GM13976 (cell line): Measurements from ENCODE around the gene CRYZ.
A peak's percentile ranks its signal among the peaks of the same experiment; 100 is the strongest.

Experiments used
- DNase-seq: peaks from one replicate; pipeline ENCODE4 v3.0.0; 2012; ENCODE audit warnings: low spot score
- CTCF ChIP-seq: IDR thresholded peaks from 2 replicates; pipeline ENCODE4 v1.5.1; 2012; ENCODE audit warnings: borderline replicate concordance, mild to moderate bottlenecking; ENCODE audit not compliant: insufficient read depth; ENCODE audit errors: extremely low read depth, missing control alignments, control extremely low read depth
- in situ Hi-C: fragments of 300-500 bp; cut with MboI; formaldehyde crosslinking; loops from one replicate; pipeline ENCODE4 v1.12.0; 2022; ENCODE audit warnings: low sequenced_read_pairs, mixed read lengths, inconsistent platforms; ENCODE audit not compliant: unreplicated experiment

CRYZ gene

GRCh38 chr1:74715806-74716205 lies 17.0 kb downstream of the CRYZ start:
- no peak for TF ChIP-seq CTCF
- no peak for DNase-seq
- in situ Hi-C loops, result no loop called here

- in situ Hi-C loops, result no loop called here
- DNase-seq, result no peak
- no peak for TF ChIP-seq CTCF
These were observed 17.7 kb downstream of the CRYZ start for GRCh38 chr1:74715236-74715502.

- no peak for TF ChIP-seq CTCF
- DNase-seq, result peak; percentile 21
- in situ Hi-C loops, result no loop called here
These were observed 18.2 kb downstream of the CRYZ start for GRCh38 chr1:74714429-74715235.

GRCh38 chr1:74713849-74714248 lies 19.0 kb downstream of the CRYZ start:
- TF ChIP-seq CTCF, result no peak
- in situ Hi-C loops, result no loop called here
- no peak for DNase-seq

- in situ Hi-C loops, result no loop called here
- no peak for TF ChIP-seq CTCF
- DNase-seq, result no peak
These were observed 20.0 kb downstream of the CRYZ start for GRCh38 chr1:74712881-74713280.

- in situ Hi-C loops, result no loop called here
- DNase-seq, result no peak
- no peak for TF ChIP-seq CTCF
These were observed 29.3 kb downstream of the CRYZ start for GRCh38 chr1:74703386-74704182.

- in situ Hi-C loops, result no loop called here
- no peak for DNase-seq
- TF ChIP-seq CTCF, result no peak
These were observed 33.5 kb downstream of the CRYZ start for GRCh38 chr1:74699331-74699730.
